Body of pancreas (tissue), 4 donors: ENCODE data around the gene POLDIP3.
"Not testable (repeated sequence)": the region's sequence is repeated elsewhere in the genome, so short reads cannot be mapped to it uniquely, and the experiment has no call there.

Experiments used
- CTCF ChIP-seq, 7 experiments: fragments of 450-650 bp in 4 of 7; fragments of 200-600 bp in 3 of 7; sonication (generic) in 3 of 7; IDR thresholded peaks; one replicate each; pipeline ENCODE4 v1.5.1; 2016 to 2019; ENCODE audit warnings: antibody characterized with exemption in 7 of 7
- POLR2A ChIP-seq, 3 donors: fragments of 450-650 bp; IDR thresholded peaks; one replicate each; pipeline ENCODE4 v1.6.1; 2016; ENCODE audit warnings: antibody characterized with exemption in 3 of 3, mild to moderate bottlenecking in 2 of 3

DNA sequence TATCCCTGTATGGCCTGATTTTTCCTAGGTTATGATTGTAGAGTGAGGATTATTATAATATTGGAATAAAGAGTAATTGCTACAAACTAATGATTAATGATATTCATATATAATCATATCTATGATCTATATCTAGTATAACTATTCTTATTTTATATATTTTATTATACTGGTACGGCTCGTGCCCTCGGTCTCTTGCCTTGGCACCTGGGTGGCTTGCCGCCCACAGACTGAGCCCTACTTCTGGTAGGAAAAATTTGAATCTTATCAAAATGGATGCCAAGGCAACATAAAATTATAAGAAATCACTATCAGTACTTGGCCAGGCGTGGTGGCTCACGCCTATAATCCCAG lies 62.4 kb downstream of the POLDIP3 start:
- TF ChIP-seq CTCF, POLR2A (IDR thresholded peaks at IDR 0.05): not testable (repeated sequence)
